SH-SY5Y (cell line): Measurements from ENCODE around the gene GTF2I.

Experiments
- GATA2 ChIP-seq: IDR thresholded peaks from 2 replicates; pipeline ENCODE4 v1.6.1; 2011; ENCODE audit warnings: mild to moderate bottlenecking, low read depth, low read length
- GATA3 ChIP-seq: IDR thresholded peaks from 2 replicates; pipeline ENCODE4 v1.6.1; 2011; ENCODE audit warnings: low read depth, mild to moderate bottlenecking, low read length, moderate library complexity

DNA sequence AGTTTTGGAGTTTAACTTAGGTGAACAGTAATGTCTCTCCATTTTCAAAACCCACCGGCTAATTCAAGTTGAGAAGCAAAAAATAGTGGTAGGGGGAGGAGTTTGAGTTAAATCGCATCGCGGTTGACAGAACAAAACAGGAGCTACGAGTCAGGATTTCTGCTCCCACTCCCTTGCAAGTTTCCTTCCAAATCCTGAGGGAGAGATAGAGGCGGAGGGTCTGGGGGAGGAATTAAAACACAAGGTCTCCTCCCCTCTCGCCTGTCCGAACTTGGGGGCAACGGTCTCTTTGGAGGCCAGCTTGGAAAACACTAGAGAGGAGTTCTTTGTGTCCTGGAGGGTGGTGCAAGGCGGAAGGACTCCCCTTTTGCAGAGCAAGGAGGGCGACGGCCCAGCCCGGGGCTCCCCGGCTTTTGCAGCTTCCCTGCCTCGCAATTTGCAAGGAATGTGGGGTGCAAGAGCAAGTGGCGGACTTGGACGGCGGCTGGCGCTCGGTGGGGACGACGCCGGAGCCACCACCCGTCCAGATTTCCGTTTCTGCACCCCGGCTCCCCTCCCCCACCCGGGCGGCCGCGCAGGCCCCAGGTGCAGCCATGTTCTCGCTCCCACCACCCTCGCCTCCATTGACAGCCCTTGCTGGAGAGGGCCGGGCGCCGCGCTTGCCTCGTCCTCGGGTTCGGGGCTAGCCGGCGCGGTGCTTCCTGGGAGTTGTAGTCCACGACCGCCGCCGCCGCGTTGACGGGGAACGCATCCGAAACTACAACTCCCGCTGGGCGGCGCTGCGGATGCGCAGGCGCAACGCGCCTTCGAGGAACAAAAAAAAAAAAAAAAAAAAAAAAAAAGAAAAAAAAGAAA is 454 bp upstream of the GTF2I start:
- no peak for TF ChIP-seq GATA3
- TF ChIP-seq GATA2 = no peak
